Middle frontal gyrus (tissue), 1 donor: ENCODE data around the gene ROR1.
"Not testable (repeated sequence)": the region's sequence is repeated elsewhere in the genome, so short reads cannot be mapped to it uniquely, and the experiment has no call there.

Experiments used
- DNase-seq: peaks from one replicate; pipeline ENCODE4 v3.0.0-alpha.2; 2015; ENCODE audit warnings: low spot score; ENCODE audit errors: extremely low spot score

Gene ROR1

GRCh38 chr1:63821091-63822005, 47.5 kb downstream of the ROR1 start:
- no peak for DNase-seq

- no peak for DNase-seq
Measured at GRCh38 chr1:63822540-63822939, 48.7 kb downstream of the ROR1 start.

- no peak for DNase-seq
Measured at GRCh38 chr1:63824451-63824850, 50.6 kb downstream of the ROR1 start.

- DNase-seq = no peak
Measured at GRCh38 chr1:63825111-63825510, 51.3 kb downstream of the ROR1 start.

- not testable (repeated sequence) for DNase-seq
Measured at GRCh38 chr1:63826246-63826861, 52.5 kb downstream of the ROR1 start.

GRCh38 chr1:63827411-63828321, 53.8 kb downstream of the ROR1 start:
- DNase-seq = no peak

- no peak for DNase-seq
Measured at GRCh38 chr1:63828322-63829044, 54.7 kb downstream of the ROR1 start.

GRCh38 chr1:63829349-63830327, 55.8 kb downstream of the ROR1 start:
- DNase-seq = no peak

- no peak for DNase-seq
Measured at GRCh38 chr1:63831409-63831808, 57.6 kb downstream of the ROR1 start.

- no peak for DNase-seq
Measured at GRCh38 chr1:63833363-63834119, 59.7 kb downstream of the ROR1 start.

- no peak for DNase-seq
Measured at GRCh38 chr1:63835128-63835527, 61.3 kb downstream of the ROR1 start.

GRCh38 chr1:63836374-63836773, 62.6 kb downstream of the ROR1 start:
- no peak for DNase-seq

GRCh38 chr1:63836830-63837229, 63.0 kb downstream of the ROR1 start:
- no peak for DNase-seq

- DNase-seq = no peak
Measured at GRCh38 chr1:63843010-63843409, 69.2 kb downstream of the ROR1 start.

GRCh38 chr1:63843884-63844283, 70.1 kb downstream of the ROR1 start:
- DNase-seq = no peak

- DNase-seq = no peak
Measured at GRCh38 chr1:63845346-63845745, 71.5 kb downstream of the ROR1 start.

GRCh38 chr1:63847308-63847910, 73.6 kb downstream of the ROR1 start:
- no peak for DNase-seq

- no peak for DNase-seq
Measured at GRCh38 chr1:63848733-63849132, 74.9 kb downstream of the ROR1 start.

GRCh38 chr1:63849149-63849548, 75.3 kb downstream of the ROR1 start:
- DNase-seq = no peak
